Measurements from ENCODE around the gene FYB1. TPM values are rescaled to one million over a fixed set of nuclear protein-coding genes. Genes with fewer than 3 reads are reported as not detected.

The FYB1 gene
- total and polyA plus RNA-seq, 2 donors (not counting 1 experiment from before 2014, with no cell fraction given) = 1.3 to 1.4 TPM

DNA sequence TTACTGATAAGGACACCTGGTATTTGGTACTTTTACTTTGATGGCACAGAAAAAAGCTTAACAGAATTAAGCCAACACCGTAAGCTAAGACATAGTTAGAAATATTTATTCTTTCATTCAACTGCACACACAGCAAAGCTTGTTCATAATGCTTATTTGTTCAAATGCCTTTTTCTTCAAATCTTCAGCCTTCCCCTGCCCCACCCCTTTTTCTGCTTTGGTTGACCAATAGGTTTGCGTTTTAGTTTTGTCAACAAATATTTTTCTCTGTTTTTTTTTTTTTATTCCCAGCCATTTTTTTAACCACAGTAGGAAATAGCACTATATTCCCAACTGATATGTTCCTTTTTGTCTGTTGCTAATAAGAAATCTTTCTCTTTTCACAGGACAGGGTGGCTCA lies 140.2 kb downstream of the FYB1 start:
- intact Hi-C loops (cut with micrococcal nuclease) = loop anchor here (5.0 to 10.0 kb wide), 3 partner anchors 37 to 1704 kb away; partner anchors contain the start of genes NUP155 and WDR70

More for the DNA sequence above, 140.2 kb downstream of the FYB1 start:
- Histone ChIP-seq H3K27ac (ENCODE audit: low read length in 2 of 2) (no peak overlapping the region), H3K4me1 (ENCODE audit: control insufficient read depth in 2 of 2, insufficient read depth in 2 of 2, low read length in 2 of 2) (peaks cover 13 to 22% of the 10 kb centered on the region in 2 donors), H3K9me3 (ENCODE audit: control extremely low read depth in 1 of 3, control insufficient read depth in 2 of 3, insufficient read depth in 1 of 3, low read length in 2 of 3) (no peaks in the 10 kb centered on the region), H3K79me2 (ENCODE audit: control insufficient read depth, insufficient read depth, low read length) (peaks cover 28% of the 10 kb centered on the region), H3K36me3 (replicated peaks in 1 of 2; ENCODE audit: control extremely low read depth in 1 of 2, control insufficient read depth in 1 of 2, extremely low read depth in 1 of 2, insufficient read depth in 2 of 2, low read length in 1 of 2) (no peaks in the 10 kb centered on the region), H3K4me2 (replicated peaks; ENCODE audit: low read depth, low read length, poor library complexity, severe bottlenecking) (no peak overlapping the region), H2AFZ (ENCODE audit: insufficient read depth, low read depth, low read length, poor library complexity, severe bottlenecking) (no peak overlapping the region), H4K20me1 (ENCODE audit: control insufficient read depth, insufficient read depth, low read length, poor library complexity, severe bottlenecking) (no peaks in the 10 kb centered on the region), H3K9ac (ENCODE audit: low read length) (no peak overlapping the region), H3K27me3 (replicated peaks in 1 of 4; ENCODE audit: control extremely low read depth in 1 of 4, control insufficient read depth in 3 of 4, insufficient read depth in 4 of 4, low read length in 3 of 4) (no peaks in the 10 kb centered on the region), H3K4me3 (ENCODE audit: control extremely low read depth in 1 of 5, extremely low read depth in 1 of 5, insufficient read depth in 1 of 5, low read depth in 2 of 5, low read length in 4 of 5) (no peak overlapping the region)
- no peak for TF ChIP-seq EZH2 (IDR thresholded peaks at IDR 0.05; ENCODE audit: borderline replicate concordance, insufficient read depth, low read depth, low read length, poor library complexity, severe bottlenecking)
- TF ChIP-seq, protein P1, sequence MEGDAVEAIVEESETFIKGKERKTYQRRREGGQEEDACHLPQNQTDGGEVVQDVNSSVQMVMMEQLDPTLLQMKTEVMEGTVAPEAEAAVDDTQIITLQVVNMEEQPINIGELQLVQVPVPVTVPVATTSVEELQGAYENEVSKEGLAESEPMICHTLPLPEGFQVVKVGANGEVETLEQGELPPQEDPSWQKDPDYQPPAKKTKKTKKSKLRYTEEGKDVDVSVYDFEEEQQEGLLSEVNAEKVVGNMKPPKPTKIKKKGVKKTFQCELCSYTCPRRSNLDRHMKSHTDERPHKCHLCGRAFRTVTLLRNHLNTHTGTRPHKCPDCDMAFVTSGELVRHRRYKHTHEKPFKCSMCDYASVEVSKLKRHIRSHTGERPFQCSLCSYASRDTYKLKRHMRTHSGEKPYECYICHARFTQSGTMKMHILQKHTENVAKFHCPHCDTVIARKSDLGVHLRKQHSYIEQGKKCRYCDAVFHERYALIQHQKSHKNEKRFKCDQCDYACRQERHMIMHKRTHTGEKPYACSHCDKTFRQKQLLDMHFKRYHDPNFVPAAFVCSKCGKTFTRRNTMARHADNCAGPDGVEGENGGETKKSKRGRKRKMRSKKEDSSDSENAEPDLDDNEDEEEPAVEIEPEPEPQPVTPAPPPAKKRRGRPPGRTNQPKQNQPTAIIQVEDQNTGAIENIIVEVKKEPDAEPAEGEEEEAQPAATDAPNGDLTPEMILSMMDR (IDR thresholded peaks at IDR 0.05) = no peak
- Mint-ChIP-seq H3K9me3 (ENCODE audit: insufficient read depth) (no peaks in the 10 kb centered on the region), H3K4me1 (peaks cover 31% of the 10 kb centered on the region), H3K4me3 (no peak overlapping the region), H3K27me3 (peaks cover 3% of the 10 kb centered on the region), H3K27ac (no peak overlapping the region)
- ChIA-PET CTCF (interaction anchor here (0.7 to 5.1 kb wide), 12 partner anchors 7 to 1959 kb away, joined by 3 to 54 read pairs (median 6); no protein-coding TSS in a partner anchor), POLR2A (no interaction called here)
- ATAC-seq (ENCODE audit: low read depth) (no peak), DNase-seq (no peak)
- WGBS (ENCODE audit: insufficient coverage) = no CpG with 5 or more reads among the region's 2 CpGs

Data from B cell (primary cell).